Gastrocnemius medialis (tissue), 4 donors: ENCODE results near the gene AUTS2.

Source experiments
- CTCF ChIP-seq, 5 experiments: fragments of 450-650 bp in 3 of 5; fragments of 200-600 bp in 2 of 5; sonication (generic) in 2 of 5; IDR thresholded peaks in 4 of 5; conservative IDR thresholded peaks in 1 of 5; 1 replicate in 4 of 5; 2 replicates in 1 of 5; pipeline ENCODE4 v1.5.1; 2016 to 2019; ENCODE audit warnings: antibody characterized with exemption in 5 of 5, mild to moderate bottlenecking in 3 of 5, moderate library complexity in 3 of 5
- POLR2A ChIP-seq, 2 donors: fragments of 450-650 bp; IDR thresholded peaks; one replicate each; pipeline ENCODE4 v1.6.1; 2017; ENCODE audit warnings: antibody characterized with exemption in 2 of 2, mild to moderate bottlenecking in 2 of 2, moderate library complexity in 2 of 2

- TF ChIP-seq CTCF (IDR thresholded peaks at IDR 0.05 in 4 of 5, conservative IDR thresholded peaks at IDR 0.05 in 1 of 5): no peak
- TF ChIP-seq POLR2A (IDR thresholded peaks at IDR 0.05): no peak
These were observed 545.1 kb downstream of the AUTS2 start for GRCh38 chr7:70143075-70144044.
